GM12878 (cell line): Measurements from ENCODE around the gene THRA. TPM values are rescaled to one million over a fixed set of nuclear protein-coding genes. Genes with fewer than 3 reads are reported as not detected.

Source experiments
- ATAC-seq: fragments of 200-7000 bp; cut with Tn5 transposase; 3 replicates; pipeline ENCODE4 v1.9.1; 2020; ENCODE audit warnings: mild to moderate bottlenecking, moderate library complexity
- BruUV-seq: library from RNA; stranded (reverse); fragments of 400-500 nt; replicated peaks from 2 replicates; lab custom pipeline; 2021; lab: Mats Ljungman, UMichigan
- CTCF ChIA-PET: fragments of 300-600 bp; sonication (Branson Sonifier 250); formaldehyde crosslinking; extraction: SDS; loops from one replicate; lab custom pipeline; 2021; ENCODE audit warnings: inconsistent platforms; lab: Yijun Ruan, JAX
- POLR2A ChIA-PET: fragments of 350-600 bp; formaldehyde crosslinking; extraction: SDS; loops from one replicate; lab custom pipeline; 2021; ENCODE audit warnings: inconsistent platforms; lab: Charles Lee
- RAD21 ChIA-PET: fragments of 300-600 bp; sonication (Branson Sonifier 250); formaldehyde crosslinking; loops from one replicate; lab custom pipeline; 2023; ENCODE audit warnings: antibody characterized with exemption; ENCODE audit not compliant: unreplicated experiment; lab: Charles Lee
- SMC1A ChIA-PET: fragments of 300-600 bp; sonication (Branson Sonifier 250); formaldehyde crosslinking; loops from one replicate; lab custom pipeline; 2023; ENCODE audit not compliant: unreplicated experiment, uncharacterized antibody; lab: Charles Lee
- DNase-seq: peaks from one replicate; pipeline ENCODE4 v3.0.0-alpha.2; 2011; ENCODE audit warnings: low read depth, low spot score
- FAIRE-seq: peaks from 3 replicates; lab custom pipeline; 2011; peaks lifted over from hg19 to GRCh38; lab: Jason Lieb, UNC
- H2AFZ ChIP-seq: 2 replicates; pipeline ENCODE4 v1.6.0; 2011; ENCODE audit warnings: low read depth, low read length, control low read depth; ENCODE audit not compliant: control insufficient read depth
- H3K27ac ChIP-seq: 2 replicates; pipeline ENCODE4 v1.5.1; 2011; ENCODE audit warnings: control low read depth; ENCODE audit not compliant: control insufficient read depth, insufficient read depth
- H3K27me3 ChIP-seq, 2 experiments: replicated peaks in 1 of 2; 2 replicates each; pipeline versions ENCODE4 v1.6.0 to v1.6.1; 2011; ENCODE audit warnings: low read length in 1 of 2; ENCODE audit not compliant: control insufficient read depth in 2 of 2, insufficient read depth in 2 of 2
- H3K36me3 ChIP-seq, 2 experiments: 2 replicates each; pipeline ENCODE4 v1.5.1; 2011; ENCODE audit warnings: low read length in 1 of 2; ENCODE audit not compliant: control insufficient read depth in 2 of 2, insufficient read depth in 2 of 2
- H3K4me1 ChIP-seq: 2 replicates; pipeline ENCODE4 v1.6.1; 2011; ENCODE audit warnings: mild to moderate bottlenecking, low read length, moderate library complexity, mixed read lengths; ENCODE audit not compliant: control insufficient read depth, insufficient read depth
- H3K4me2 ChIP-seq: 2 replicates; pipeline ENCODE4 v1.6.0; 2011; ENCODE audit warnings: control low read depth; ENCODE audit not compliant: control insufficient read depth, insufficient read depth
- H3K4me3 ChIP-seq: fragments of 200-600 bp; sonication (generic); 2 replicates; pipeline ENCODE4 v1.5.1; 2016
- H3K79me2 ChIP-seq: 2 replicates; pipeline ENCODE4 v1.6.0; 2011; ENCODE audit warnings: low read length; ENCODE audit not compliant: control insufficient read depth, insufficient read depth
- H3K9ac ChIP-seq: 2 replicates; pipeline ENCODE4 v1.8.0; 2011; ENCODE audit warnings: low read length, control low read depth, mixed read lengths; ENCODE audit not compliant: control insufficient read depth, insufficient read depth
- H3K9me3 ChIP-seq: replicated peaks from 3 replicates; pipeline ENCODE4 v1.5.1; 2011; ENCODE audit warnings: mild to moderate bottlenecking, low read length; ENCODE audit not compliant: control insufficient read depth, insufficient read depth
- H4K20me1 ChIP-seq: 2 replicates; pipeline ENCODE4 v1.6.0; 2011; ENCODE audit not compliant: control insufficient read depth, insufficient read depth
- BCLAF1 ChIP-seq: fragments of 450-650 bp; IDR thresholded peaks from 2 replicates; pipeline ENCODE4 v1.6.1; 2017; ENCODE audit warnings: antibody characterized with exemption, mild to moderate bottlenecking, moderate library complexity
- CREM ChIP-seq: IDR thresholded peaks from 2 replicates; pipeline ENCODE4 v1.6.1; 2014; ENCODE audit warnings: antibody characterized with exemption, low read depth
- EED ChIP-seq: sonication (generic); IDR thresholded peaks from 2 replicates; pipeline ENCODE4 v1.6.1; 2016; ENCODE audit warnings: antibody characterized with exemption, low read depth
- EGR1 ChIP-seq, 2 experiments: IDR thresholded peaks; 1 replicate in 1 of 2; 2 replicates in 1 of 2; pipeline ENCODE4 v1.6.1; 2011 to 2012; ENCODE audit warnings: low read depth in 2 of 2, low read length in 2 of 2, borderline replicate concordance in 1 of 2, mild to moderate bottlenecking in 1 of 2, moderate library complexity in 1 of 2
- FOXM1 ChIP-seq: IDR thresholded peaks from 2 replicates; pipeline ENCODE4 v1.6.1; 2012; ENCODE audit warnings: low read depth, mild to moderate bottlenecking, inconsistent platforms, low read length, moderate library complexity
- KAT2A ChIP-seq: conservative IDR thresholded peaks from 2 replicates; pipeline ENCODE4 v1.6.1; 2011; ENCODE audit warnings: low read depth, low read length; ENCODE audit not compliant: control insufficient read depth
- PML ChIP-seq: IDR thresholded peaks from 2 replicates; pipeline ENCODE4 v1.6.1; 2012; ENCODE audit warnings: low read length, inconsistent platforms
- RB1 ChIP-seq: fragments of 450-650 bp; formaldehyde crosslinking; IDR thresholded peaks from 2 replicates; pipeline ENCODE4 v1.6.1; 2017; ENCODE audit warnings: mild to moderate bottlenecking, borderline replicate concordance
- RUNX3 ChIP-seq: IDR thresholded peaks from 2 replicates; pipeline ENCODE4 v1.6.1; 2012; ENCODE audit warnings: low read length, inconsistent platforms
- SMARCA5 ChIP-seq: fragments of 450-650 bp; IDR thresholded peaks from 2 replicates; pipeline ENCODE4 v1.6.1; 2017; ENCODE audit warnings: mild to moderate bottlenecking
- ZNF217 ChIP-seq: fragments of 450-650 bp; IDR thresholded peaks from 2 replicates; pipeline ENCODE4 v1.6.1; 2017; ENCODE audit warnings: antibody characterized with exemption, mild to moderate bottlenecking
- WGBS: methylation state at CpG from one replicate; pipeline ENCODE4 v1.1.6; 2016; ENCODE audit warnings: low lambda C conversion rate; ENCODE audit not compliant: insufficient replicate concordance, insufficient coverage; ENCODE audit errors: missing lambda C conversion rate; 5-methylcytosine and 5-hydroxymethylcytosine counted together
- in situ Hi-C: fragments of 300-500 bp; cut with MboI; formaldehyde crosslinking; loops from 9 replicates; pipeline ENCODE4 v1.14.3; 2018; ENCODE audit warnings: mixed read lengths
- intact Hi-C: fragments of 100-400 bp; cut with micrococcal nuclease; formaldehyde crosslinking; loops from one replicate; pipeline ENCODE4 v1.14.2; 2022; ENCODE audit not compliant: unreplicated experiment
- polyA plus RNA-seq, 11 experiments: library from polyadenylated mRNA; depleted of rRNA in 4 of 11; unstranded in 6 of 11; stranded (reverse) in 5 of 11; fragments of >200 nt; fragmentation: Nextera tagmentation in 4 of 11; fragmentation: Illumina TruSeq in 1 of 11; extraction: Ambion mirVana in 4 of 11; extraction: Trizol in 1 of 11; gene quantifications; 1 replicate in 1 of 11; 2 replicates in 10 of 11; pipeline versions ENCODE4 v1.2.1 to v1.2.3, GENCODE V29; 2011 to 2016; ENCODE audit warnings: inconsistent platforms in 2 of 11, missing spikeins in 2 of 11, low read depth in 1 of 11
- total RNA-seq, 4 experiments: library from RNA; depleted of rRNA in 3 of 4; stranded (reverse); fragments of >200 nt in 3 of 4; fragmentation: Illumina TruSeq in 1 of 4; extraction: Trizol in 1 of 4; gene quantifications; 2 replicates each; pipeline versions ENCODE4 v1.2.1 to v1.2.3, GENCODE V29; 2013 to 2021
- TF ChIP-seq, protein P1 (sequence below): fragments of 450-650 bp; IDR thresholded peaks from 2 replicates; pipeline ENCODE4 v1.6.1; 2017; ENCODE audit warnings: low read depth, mild to moderate bottlenecking, moderate library complexity
- TF ChIP-seq, protein P2 (sequence below): IDR thresholded peaks from 2 replicates; pipeline ENCODE4 v1.6.1; 2012; ENCODE audit warnings: improper control_type of control experiment, low read depth, low read length; ENCODE audit not compliant: insufficient replicate concordance

Gene THRA
- total and polyA plus RNA-seq, 10 of the 15 experiments (the other 5 are each of a cell fraction or from before 2014, with no cell fraction given): 0.03 to 2.0 (median 0.64) TPM

GRCh38 chr17:40041196-40041595 is 21.6 kb upstream of the THRA start (continued):
- TF ChIP-seq, protein P1, sequence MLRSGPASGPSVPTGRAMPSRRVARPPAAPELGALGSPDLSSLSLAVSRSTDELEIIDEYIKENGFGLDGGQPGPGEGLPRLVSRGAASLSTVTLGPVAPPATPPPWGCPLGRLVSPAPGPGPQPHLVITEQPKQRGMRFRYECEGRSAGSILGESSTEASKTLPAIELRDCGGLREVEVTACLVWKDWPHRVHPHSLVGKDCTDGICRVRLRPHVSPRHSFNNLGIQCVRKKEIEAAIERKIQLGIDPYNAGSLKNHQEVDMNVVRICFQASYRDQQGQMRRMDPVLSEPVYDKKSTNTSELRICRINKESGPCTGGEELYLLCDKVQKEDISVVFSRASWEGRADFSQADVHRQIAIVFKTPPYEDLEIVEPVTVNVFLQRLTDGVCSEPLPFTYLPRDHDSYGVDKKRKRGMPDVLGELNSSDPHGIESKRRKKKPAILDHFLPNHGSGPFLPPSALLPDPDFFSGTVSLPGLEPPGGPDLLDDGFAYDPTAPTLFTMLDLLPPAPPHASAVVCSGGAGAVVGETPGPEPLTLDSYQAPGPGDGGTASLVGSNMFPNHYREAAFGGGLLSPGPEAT: no peak
- no peak for TF ChIP-seq ZNF217
- no peak for TF ChIP-seq BCLAF1
- no peak for TF ChIP-seq EED
- no peak for TF ChIP-seq RB1

DNA sequence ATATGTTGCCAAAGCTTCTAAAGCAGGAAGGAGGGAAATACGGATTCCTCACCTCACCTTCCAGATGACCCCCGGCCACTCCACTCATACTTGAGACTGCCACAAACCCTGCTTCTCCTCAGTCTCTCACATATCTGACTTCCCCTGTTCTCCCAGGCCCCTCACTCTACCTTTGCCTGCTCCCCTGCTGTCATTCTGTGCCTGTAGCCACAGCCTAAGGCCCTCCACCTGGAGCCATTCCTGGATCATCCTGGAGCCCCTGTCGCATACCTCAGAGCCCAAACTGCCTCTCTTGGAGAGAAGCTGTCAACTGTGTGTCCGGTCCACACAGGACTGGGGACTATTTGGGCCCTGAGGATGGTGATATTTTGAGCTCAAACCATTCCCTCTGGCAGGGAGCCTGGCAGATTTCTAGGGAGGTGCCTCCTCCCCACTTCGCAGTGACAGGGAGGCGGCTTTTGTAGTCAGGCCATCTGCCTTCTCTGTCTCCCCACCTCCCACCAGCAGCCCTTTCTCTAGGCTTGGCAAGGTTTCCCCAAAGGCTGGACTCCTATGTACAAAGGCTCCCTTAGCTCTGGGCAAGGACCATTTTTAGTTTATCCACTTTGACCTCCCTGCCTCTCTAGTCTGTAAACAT is 6.3 kb upstream of the THRA start:
- H3K9ac ChIP-seq: no peak overlapping the region
- H3K27me3 ChIP-seq: no peaks in the 10 kb centered on the region; a peak in 2 of 4 replicates
- WGBS: 42% methylated on average over 6 of the region's 6 CpGs
- H3K4me1 ChIP-seq: no peaks in the 10 kb centered on the region
- no peaks in the 10 kb centered on the region for H3K9me3 ChIP-seq
- H4K20me1 ChIP-seq: no peaks in the 10 kb centered on the region
- no peak for ATAC-seq
- H3K79me2 ChIP-seq: peaks cover 3% of the 10 kb centered on the region
- no peak overlapping the region for H2AFZ ChIP-seq
- SMC1A ChIA-PET: interaction anchor here (3.0 kb wide), 1 partner anchor 19 kb away, joined by 18 read pairs; no protein-coding TSS in a partner anchor
- RAD21 ChIA-PET: no interaction called here
- in situ Hi-C loops: no loop called here
- TF ChIP-seq SMARCA5: no peak
- TF ChIP-seq KAT2A: no peak
- TF ChIP-seq, protein P2, sequence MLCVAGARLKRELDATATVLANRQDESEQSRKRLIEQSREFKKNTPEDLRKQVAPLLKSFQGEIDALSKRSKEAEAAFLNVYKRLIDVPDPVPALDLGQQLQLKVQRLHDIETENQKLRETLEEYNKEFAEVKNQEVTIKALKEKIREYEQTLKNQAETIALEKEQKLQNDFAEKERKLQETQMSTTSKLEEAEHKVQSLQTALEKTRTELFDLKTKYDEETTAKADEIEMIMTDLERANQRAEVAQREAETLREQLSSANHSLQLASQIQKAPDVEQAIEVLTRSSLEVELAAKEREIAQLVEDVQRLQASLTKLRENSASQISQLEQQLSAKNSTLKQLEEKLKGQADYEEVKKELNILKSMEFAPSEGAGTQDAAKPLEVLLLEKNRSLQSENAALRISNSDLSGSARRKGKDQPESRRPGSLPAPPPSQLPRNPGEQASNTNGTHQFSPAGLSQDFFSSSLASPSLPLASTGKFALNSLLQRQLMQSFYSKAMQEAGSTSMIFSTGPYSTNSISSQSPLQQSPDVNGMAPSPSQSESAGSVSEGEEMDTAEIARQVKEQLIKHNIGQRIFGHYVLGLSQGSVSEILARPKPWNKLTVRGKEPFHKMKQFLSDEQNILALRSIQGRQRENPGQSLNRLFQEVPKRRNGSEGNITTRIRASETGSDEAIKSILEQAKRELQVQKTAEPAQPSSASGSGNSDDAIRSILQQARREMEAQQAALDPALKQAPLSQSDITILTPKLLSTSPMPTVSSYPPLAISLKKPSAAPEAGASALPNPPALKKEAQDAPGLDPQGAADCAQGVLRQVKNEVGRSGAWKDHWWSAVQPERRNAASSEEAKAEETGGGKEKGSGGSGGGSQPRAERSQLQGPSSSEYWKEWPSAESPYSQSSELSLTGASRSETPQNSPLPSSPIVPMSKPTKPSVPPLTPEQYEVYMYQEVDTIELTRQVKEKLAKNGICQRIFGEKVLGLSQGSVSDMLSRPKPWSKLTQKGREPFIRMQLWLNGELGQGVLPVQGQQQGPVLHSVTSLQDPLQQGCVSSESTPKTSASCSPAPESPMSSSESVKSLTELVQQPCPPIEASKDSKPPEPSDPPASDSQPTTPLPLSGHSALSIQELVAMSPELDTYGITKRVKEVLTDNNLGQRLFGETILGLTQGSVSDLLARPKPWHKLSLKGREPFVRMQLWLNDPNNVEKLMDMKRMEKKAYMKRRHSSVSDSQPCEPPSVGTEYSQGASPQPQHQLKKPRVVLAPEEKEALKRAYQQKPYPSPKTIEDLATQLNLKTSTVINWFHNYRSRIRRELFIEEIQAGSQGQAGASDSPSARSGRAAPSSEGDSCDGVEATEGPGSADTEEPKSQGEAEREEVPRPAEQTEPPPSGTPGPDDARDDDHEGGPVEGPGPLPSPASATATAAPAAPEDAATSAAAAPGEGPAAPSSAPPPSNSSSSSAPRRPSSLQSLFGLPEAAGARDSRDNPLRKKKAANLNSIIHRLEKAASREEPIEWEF: no peak
- TF ChIP-seq PML: no peak
- TF ChIP-seq FOXM1: no peak
- TF ChIP-seq RUNX3: no peak
- no peak for TF ChIP-seq EGR1 (IDR thresholded peaks at IDR 0.05; ENCODE audit: borderline replicate concordance in 1 of 2, low read depth in 2 of 2, low read length in 2 of 2)
- no peak for TF ChIP-seq CREM
- H3K4me3 ChIP-seq: no peak overlapping the region
- peaks cover 0 to 2% of the 10 kb centered on the region in 2 experiments; a peak in 1 of 4 replicates for H3K36me3 ChIP-seq
- no TSS peak for BruUV-seq
- no peak overlapping the region for H3K4me2 ChIP-seq
- no peak for DNase-seq
- H3K27ac ChIP-seq: no peak overlapping the region
- POLR2A ChIA-PET: no interaction called here
- FAIRE-seq: no peak
- intact Hi-C loops: no loop called here
- CTCF ChIA-PET: interaction anchor here (0.9 to 12.0 kb wide), 5 partner anchors 10 to 69 kb away, joined by 3 to 142 read pairs (median 11); no protein-coding TSS in a partner anchor
